HEK293T (cell line): ENCODE results near the gene TGFBR3.

Experiments used
- BHLHE40 ChIP-seq: fragments of 450-650 bp; IDR thresholded peaks from 2 replicates; pipeline ENCODE4 v1.6.1; 2016; ENCODE audit warnings: mild to moderate bottlenecking, moderate library complexity, borderline replicate concordance
- FOXK2 ChIP-seq: fragments of 450-650 bp; IDR thresholded peaks from 2 replicates; pipeline ENCODE4 v1.6.1; 2016; ENCODE audit warnings: mild to moderate bottlenecking
- FOXM1 ChIP-seq: fragments of 450-650 bp; IDR thresholded peaks from 2 replicates; pipeline ENCODE4 v1.6.1; 2017; ENCODE audit warnings: mild to moderate bottlenecking, borderline replicate concordance
- SUZ12 ChIP-seq: fragments of 450-650 bp; IDR thresholded peaks from 2 replicates; pipeline ENCODE4 v1.6.1; 2016; ENCODE audit warnings: mild to moderate bottlenecking
- TARDBP ChIP-seq: fragments of 450-650 bp; IDR thresholded peaks from 2 replicates; pipeline ENCODE4 v1.6.1; 2016

- TF ChIP-seq TARDBP, result no peak
- no peak for TF ChIP-seq SUZ12
- TF ChIP-seq FOXM1, result no peak
- no peak for TF ChIP-seq FOXK2
- TF ChIP-seq BHLHE40, result no peak
Measured at GRCh38 chr1:91754816-91755580, 131.0 kb downstream of the TGFBR3 start.
